Neural cell (in vitro differentiated cells): ENCODE results near the gene TYW3.

Experiments
- CTCF ChIP-seq: fragments of 450-650 bp; IDR thresholded peaks from 2 replicates; pipeline ENCODE4 v1.5.1; 2014; ENCODE audit warnings: antibody characterized with exemption, mild to moderate bottlenecking, moderate library complexity; ENCODE audit not compliant: poor library complexity, severe bottlenecking
- EP300 ChIP-seq: fragments of 450-650 bp; conservative IDR thresholded peaks from 2 replicates; pipeline ENCODE4 v1.6.1; 2014; ENCODE audit warnings: antibody characterized with exemption, mild to moderate bottlenecking, moderate library complexity; ENCODE audit not compliant: poor library complexity, severe bottlenecking
- EZH2 ChIP-seq: fragments of 200-600, 300-800 bp; shearing (Covaris generic), sonication (generic); IDR thresholded peaks from 2 replicates; pipeline ENCODE4 v1.6.1; 2014; ENCODE audit warnings: antibody characterized with exemption, low read length, borderline replicate concordance, mild to moderate bottlenecking; ENCODE audit not compliant: insufficient read depth, poor library complexity, severe bottlenecking
- POLR2AphosphoS5 ChIP-seq: IDR thresholded peaks from 2 replicates; pipeline ENCODE4 v1.6.1; 2012
- REST ChIP-seq: IDR thresholded peaks from 2 replicates; pipeline ENCODE4 v1.6.1; 2012; ENCODE audit warnings: borderline replicate concordance
- SMC3 ChIP-seq: fragments of 450-650 bp; conservative IDR thresholded peaks from 2 replicates; pipeline ENCODE4 v1.6.1; 2014; ENCODE audit warnings: antibody characterized with exemption, mild to moderate bottlenecking, moderate library complexity; ENCODE audit not compliant: poor library complexity
- TAF1 ChIP-seq: IDR thresholded peaks from 2 replicates; pipeline ENCODE4 v1.6.1; 2012; ENCODE audit warnings: low read depth

GRCh38 chr1:74772945-74773344 is 40.0 kb downstream of the TYW3 start:
- TF ChIP-seq EZH2 (no peak), CTCF (no peak), POLR2AphosphoS5 (no peak), SMC3 (no peak), EP300 (no peak), TAF1 (no peak), REST (no peak)
